BLaER1 (cell line): ENCODE data around the gene GRIP2.

ENCODE experiments used
- H3K27ac ChIP-seq: shearing (Covaris generic); formaldehyde crosslinking; 2 replicates; pipeline ENCODE4 v1.8.1; 2022
- H3K27me3 ChIP-seq: shearing (Covaris generic); formaldehyde crosslinking; 2 replicates; pipeline ENCODE4 v1.8.1; 2022
- H3K36me3 ChIP-seq: shearing (Covaris generic); formaldehyde crosslinking; 2 replicates; pipeline ENCODE4 v1.8.1; 2022
- H3K4me1 ChIP-seq: shearing (Covaris generic); formaldehyde crosslinking; 2 replicates; pipeline ENCODE4 v1.8.1; 2022
- H3K4me2 ChIP-seq: shearing (Covaris generic); formaldehyde crosslinking; 2 replicates; pipeline ENCODE4 v1.8.1; 2022
- H3K4me3 ChIP-seq: shearing (Covaris generic); formaldehyde crosslinking; 2 replicates; pipeline ENCODE4 v1.8.1; 2022
- H3K9ac ChIP-seq: shearing (Covaris generic); formaldehyde crosslinking; 2 replicates; pipeline ENCODE4 v1.8.1; 2022
- H3K9me3 ChIP-seq: shearing (Covaris generic); formaldehyde crosslinking; 2 replicates; pipeline ENCODE4 v1.8.1; 2022
- H4K20me1 ChIP-seq: shearing (Covaris generic); formaldehyde crosslinking; 2 replicates; pipeline ENCODE4 v1.8.1; 2022
- Cebpa-rat ChIP-seq: shearing (Covaris generic); IDR thresholded peaks from 2 replicates; pipeline ENCODE4 v1.8.1; 2022

Gene GRIP2

DNA sequence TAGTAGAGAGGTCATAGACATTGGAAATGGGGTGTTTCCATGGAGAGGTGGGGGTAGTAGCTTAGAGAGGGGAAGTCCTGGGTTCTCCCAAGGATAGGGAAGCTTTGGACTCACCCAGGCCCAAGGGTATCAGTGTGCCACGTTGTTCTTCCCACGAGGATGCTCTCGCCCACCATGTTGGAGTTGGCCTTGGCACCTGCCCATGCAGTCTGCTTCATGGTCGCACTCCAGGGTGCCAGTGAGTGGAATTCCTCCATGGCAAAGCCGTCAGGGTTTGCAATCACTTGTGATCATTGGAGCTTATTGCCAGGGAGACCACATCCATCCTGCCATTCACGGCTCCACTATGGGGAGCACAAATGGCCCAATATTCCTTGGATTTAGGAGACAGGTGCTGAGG is 60.6 kb downstream of the GRIP2 start:
- no peak for TF ChIP-seq Cebpa-rat
- Histone ChIP-seq H3K9ac (no peak overlapping the region), H3K36me3 (peaks cover 98% of the 10 kb centered on the region), H3K27me3 (no peaks in the 10 kb centered on the region), H3K9me3 (no peaks in the 10 kb centered on the region), H3K27ac (no peak overlapping the region), H4K20me1 (peaks cover 33% of the 10 kb centered on the region), H3K4me2 (no peak overlapping the region), H3K4me1 (no peaks in the 10 kb centered on the region), H3K4me3 (no peak overlapping the region)

DNA sequence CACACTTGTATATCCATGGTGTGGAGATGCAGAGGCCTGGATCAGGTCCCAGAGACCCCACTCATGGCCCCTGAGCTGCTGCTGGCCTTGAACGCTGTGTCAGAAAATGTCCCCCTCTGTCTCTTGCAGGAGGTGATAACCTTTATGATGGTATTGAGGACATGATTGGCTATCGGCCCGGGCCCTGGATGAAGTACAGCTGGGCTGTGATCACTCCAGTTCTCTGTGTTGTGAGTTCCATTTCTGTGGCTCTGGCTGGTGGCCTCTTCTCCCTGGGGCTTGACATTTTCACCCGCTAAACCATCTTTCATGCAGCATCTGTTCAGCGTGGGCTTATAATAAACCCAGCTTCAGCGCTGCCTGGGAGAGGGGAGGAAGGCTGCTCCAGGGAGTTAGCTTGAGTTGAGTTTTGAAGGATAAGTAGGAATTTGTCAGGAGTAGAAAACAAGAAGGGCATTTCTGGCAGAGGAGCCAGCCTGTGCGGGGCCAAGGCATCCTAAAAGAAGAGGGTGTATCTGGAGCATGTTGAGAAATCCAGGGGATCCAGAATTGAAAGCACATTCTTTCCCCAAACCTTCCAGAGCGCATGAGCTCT is 61.1 kb downstream of the GRIP2 start:
- no peak overlapping the region for H3K27ac ChIP-seq
- H3K27me3 ChIP-seq: no peaks in the 10 kb centered on the region
- no peak overlapping the region for H3K9ac ChIP-seq
- H3K4me2 ChIP-seq: no peak overlapping the region
- no peaks in the 10 kb centered on the region for H3K4me1 ChIP-seq
- H3K9me3 ChIP-seq: no peaks in the 10 kb centered on the region
- H4K20me1 ChIP-seq: peaks cover 37% of the 10 kb centered on the region
- peaks cover 98% of the 10 kb centered on the region for H3K36me3 ChIP-seq
- no peak for TF ChIP-seq Cebpa-rat
- no peak overlapping the region for H3K4me3 ChIP-seq

DNA sequence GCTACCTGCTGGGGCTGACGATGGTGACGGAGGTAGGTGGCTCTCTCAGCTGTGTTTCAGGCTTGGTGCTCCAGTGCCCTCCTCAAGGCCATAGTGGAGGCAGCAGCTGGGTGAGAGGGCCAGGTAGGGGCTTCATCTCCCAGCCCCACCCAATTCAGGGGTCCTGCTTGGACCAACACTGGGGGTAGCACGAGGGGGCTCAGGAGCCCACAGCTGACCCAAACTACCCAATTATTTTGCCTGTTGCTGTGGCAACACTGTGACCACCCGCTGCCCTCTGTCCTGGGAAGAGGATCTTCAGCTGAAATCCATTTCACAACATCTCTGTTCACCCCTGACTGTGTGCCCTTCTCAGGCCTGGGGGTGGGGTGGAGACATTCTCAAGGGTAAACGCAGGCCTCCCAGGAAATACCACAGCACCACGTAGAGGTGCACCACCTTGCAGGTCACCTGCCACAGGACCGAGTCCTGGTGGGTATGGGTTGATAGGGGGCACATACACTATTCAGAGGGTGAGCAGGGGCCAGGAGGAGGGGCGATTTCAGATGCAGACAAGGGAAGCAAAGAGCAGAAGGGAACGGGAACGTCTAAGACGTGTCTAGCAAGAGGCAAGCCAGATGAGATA is 62.7 kb downstream of the GRIP2 start:
- Histone ChIP-seq H3K9ac (no peak overlapping the region), H3K36me3 (peaks cover 97% of the 10 kb centered on the region), H3K4me2 (no peak overlapping the region), H3K9me3 (no peaks in the 10 kb centered on the region), H3K4me3 (no peak overlapping the region), H3K27ac (no peak overlapping the region), H3K27me3 (no peaks in the 10 kb centered on the region), H4K20me1 (peaks cover 54% of the 10 kb centered on the region), H3K4me1 (peaks cover 4% of the 10 kb centered on the region)
- TF ChIP-seq Cebpa-rat: no peak

DNA sequence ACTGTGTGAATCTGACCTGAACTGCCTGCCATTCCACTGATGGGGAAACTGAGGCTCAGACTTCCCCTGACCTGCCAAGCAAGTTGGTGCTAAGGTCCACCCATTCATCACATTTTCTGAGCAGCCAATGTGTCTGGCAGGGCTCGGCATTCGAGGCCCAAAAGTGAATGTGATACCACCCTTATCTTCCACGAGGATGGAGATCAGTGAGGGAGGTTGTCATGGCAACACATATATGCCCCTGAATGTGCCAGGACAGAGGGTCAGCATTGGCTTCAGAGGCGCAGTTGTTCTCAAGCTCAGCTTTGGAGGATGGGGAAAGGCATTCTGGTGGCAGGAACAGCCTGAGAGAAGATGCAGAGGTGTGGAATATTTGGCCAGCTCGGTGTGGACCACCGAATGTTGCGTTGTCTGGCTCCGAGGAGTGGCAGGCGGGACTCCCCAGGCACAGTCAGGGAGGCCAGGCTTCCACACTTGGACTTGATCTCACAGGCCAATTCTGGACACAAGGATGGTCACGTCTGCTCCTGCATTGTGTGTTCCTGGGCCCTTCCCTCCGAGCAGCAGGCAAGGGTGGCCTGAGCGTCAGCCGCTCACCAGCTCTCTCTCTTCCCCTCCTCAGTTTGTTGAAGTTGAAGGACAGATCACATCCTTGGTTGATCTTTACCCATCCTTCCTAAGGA is 63.4 kb downstream of the GRIP2 start:
- no peak overlapping the region for H3K27ac ChIP-seq
- H4K20me1 ChIP-seq: peaks cover 55% of the 10 kb centered on the region
- no peaks in the 10 kb centered on the region for H3K27me3 ChIP-seq
- H3K4me3 ChIP-seq: no peak overlapping the region
- no peak overlapping the region for H3K4me2 ChIP-seq
- H3K36me3 ChIP-seq: peaks cover 97% of the 10 kb centered on the region
- peaks cover 11% of the 10 kb centered on the region for H3K4me1 ChIP-seq
- no peaks in the 10 kb centered on the region for H3K9me3 ChIP-seq
- TF ChIP-seq Cebpa-rat: no peak
- no peak overlapping the region for H3K9ac ChIP-seq

DNA sequence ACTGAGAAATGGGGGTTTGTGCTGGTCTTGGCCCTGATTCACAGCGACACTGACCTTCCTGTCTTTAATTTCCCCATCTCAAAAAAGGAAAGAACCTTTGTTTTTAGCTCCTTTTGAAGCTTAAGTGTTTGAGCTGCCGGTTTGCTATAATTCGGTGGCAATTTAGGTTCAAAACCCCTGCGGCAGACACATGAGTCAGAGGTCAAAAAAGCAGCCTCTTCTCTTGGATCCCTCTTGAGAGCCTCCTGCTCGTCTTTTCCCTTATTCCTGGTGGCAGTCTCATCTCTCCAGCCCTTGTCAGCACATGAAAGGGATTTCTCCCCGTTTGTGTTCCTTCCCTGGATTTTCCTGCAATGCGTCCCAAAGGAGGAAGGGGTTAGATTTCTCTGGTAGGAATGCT is 64.5 kb downstream of the GRIP2 start:
- Histone ChIP-seq H3K4me3 (no peak overlapping the region), H3K27me3 (no peaks in the 10 kb centered on the region), H3K36me3 (peaks cover 95% of the 10 kb centered on the region)

DNA sequence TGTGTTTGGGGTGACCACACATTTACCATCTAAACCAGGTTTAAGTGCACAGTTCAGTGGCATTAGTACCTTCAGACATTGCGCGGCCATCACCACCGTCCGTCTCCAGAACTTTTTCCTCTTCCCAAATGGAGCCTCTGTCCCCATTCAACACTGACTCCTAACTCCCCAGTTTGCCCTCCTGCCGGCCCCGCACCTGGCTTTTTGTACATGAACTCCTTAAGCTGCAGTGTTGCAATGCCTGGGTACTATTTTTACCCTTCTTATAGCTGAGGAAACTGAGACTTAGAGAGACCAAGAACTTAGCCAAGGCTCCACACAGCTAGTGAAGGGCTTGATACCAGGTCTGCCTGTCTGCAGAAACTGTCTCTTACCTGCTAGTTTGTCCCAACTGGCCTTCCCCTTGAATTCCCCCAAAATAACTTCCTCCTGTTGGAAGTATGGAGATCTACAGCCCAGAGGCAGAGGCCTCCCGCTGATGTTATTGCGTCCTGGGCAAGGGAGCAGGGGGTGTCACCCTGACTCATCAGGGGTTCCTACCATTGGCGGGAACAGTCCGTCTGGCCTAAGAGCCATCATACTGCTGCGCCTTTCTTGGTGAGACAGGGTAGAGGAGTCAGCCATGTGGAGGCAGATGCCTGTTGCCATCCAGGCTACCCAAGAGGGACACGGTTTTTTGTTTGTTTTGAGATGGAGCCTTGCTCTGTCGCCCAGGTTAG is 65.6 kb downstream of the GRIP2 start:
- peaks cover 17% of the 10 kb centered on the region for H3K4me1 ChIP-seq
- no peak overlapping the region for H3K4me3 ChIP-seq
- no peak for TF ChIP-seq Cebpa-rat
- H3K9me3 ChIP-seq: no peaks in the 10 kb centered on the region
- H3K27me3 ChIP-seq: no peaks in the 10 kb centered on the region
- H3K9ac ChIP-seq: no peak overlapping the region
- peaks cover 72% of the 10 kb centered on the region for H4K20me1 ChIP-seq
- H3K4me2 ChIP-seq: no peak overlapping the region
- H3K27ac ChIP-seq: no peak overlapping the region
- peaks cover 95% of the 10 kb centered on the region for H3K36me3 ChIP-seq

More for the DNA sequence above, 64.5 kb downstream of the GRIP2 start:
- H3K9me3 ChIP-seq: no peaks in the 10 kb centered on the region
- TF ChIP-seq Cebpa-rat: no peak
- no peak overlapping the region for H3K27ac ChIP-seq
- peaks cover 17% of the 10 kb centered on the region for H3K4me1 ChIP-seq
- no peak overlapping the region for H3K4me2 ChIP-seq
- H4K20me1 ChIP-seq: peaks cover 66% of the 10 kb centered on the region
- H3K9ac ChIP-seq: no peak overlapping the region

DNA sequence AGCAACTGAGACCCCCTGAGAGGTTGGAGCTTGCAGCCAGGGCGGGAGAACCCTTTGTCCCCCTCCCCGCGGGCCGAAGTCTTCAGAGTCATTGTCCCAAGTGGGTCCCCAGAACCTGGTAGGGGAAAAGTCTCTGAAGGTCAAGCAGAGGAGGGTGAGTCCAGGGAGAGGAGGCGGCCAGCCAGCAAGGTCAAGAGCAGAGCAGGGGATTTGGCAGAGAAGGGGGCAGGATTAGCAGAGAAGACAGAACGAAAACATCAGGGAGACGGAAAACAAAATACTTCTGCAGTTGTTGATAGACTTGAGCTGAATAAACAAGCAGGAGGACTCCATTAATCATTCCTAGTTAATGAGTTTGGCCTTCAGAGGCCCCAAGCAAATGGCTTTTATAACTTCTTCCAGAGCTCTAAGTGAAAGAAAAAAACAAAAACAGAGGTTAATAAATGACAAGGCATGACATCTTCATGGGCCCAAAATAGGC is 66.7 kb downstream of the GRIP2 start:
- Histone ChIP-seq H3K9me3 (no peaks in the 10 kb centered on the region), H3K36me3 (peaks cover 95% of the 10 kb centered on the region), H3K27me3 (no peaks in the 10 kb centered on the region), H4K20me1 (peaks cover 79% of the 10 kb centered on the region), H3K27ac (no peak overlapping the region), H3K9ac (no peak overlapping the region), H3K4me3 (no peak overlapping the region), H3K4me2 (no peak overlapping the region), H3K4me1 (peaks cover 17% of the 10 kb centered on the region)
- TF ChIP-seq Cebpa-rat: no peak

DNA sequence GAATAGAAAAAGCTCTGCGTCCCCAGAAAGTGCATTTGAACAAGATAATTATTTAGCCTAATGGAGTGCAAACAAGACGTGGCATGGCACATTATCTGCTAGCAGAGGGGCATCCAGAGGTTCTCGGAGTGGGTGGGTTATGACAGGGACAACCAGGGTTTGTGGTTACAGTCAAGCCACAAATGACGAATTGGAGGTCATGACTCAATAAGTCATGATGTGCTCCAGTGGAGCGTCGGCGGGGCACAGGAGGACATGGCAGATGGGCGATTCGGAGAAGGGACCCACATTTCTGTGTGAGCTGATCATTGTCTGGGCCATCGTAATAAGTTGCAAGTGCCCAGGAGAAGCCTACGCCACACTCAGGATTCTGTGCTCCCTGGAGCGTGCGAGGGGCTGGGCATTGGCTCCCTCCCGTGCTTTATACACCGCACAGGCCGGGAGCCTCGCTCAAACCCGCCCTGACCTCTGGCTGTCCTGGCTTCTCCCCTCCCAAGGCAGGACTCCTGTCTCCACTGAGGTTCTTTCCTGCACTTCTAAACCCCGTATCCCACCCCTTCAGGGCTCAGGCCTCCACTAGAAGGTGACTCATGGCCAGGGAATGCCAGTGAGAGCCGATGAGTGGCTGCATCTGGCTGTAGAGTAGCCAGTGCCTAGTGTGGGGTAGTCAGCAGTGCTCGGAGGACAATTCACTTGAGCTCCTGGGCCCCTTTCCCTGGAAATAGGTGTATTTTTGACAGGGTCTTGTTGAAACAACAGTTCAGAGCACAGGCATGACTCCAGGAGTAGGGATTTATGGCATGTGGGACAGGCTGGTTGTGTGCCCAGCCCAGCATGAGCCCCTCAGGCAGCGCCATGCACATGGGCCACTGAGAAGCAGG is 67.4 kb downstream of the GRIP2 start:
- H4K20me1 ChIP-seq: peaks cover 85% of the 10 kb centered on the region
- H3K27ac ChIP-seq: no peak overlapping the region
- TF ChIP-seq Cebpa-rat: no peak
- H3K9me3 ChIP-seq: no peaks in the 10 kb centered on the region
- H3K4me1 ChIP-seq: peaks cover 17% of the 10 kb centered on the region
- H3K27me3 ChIP-seq: no peaks in the 10 kb centered on the region
- no peak overlapping the region for H3K4me3 ChIP-seq
- H3K9ac ChIP-seq: no peak overlapping the region
- peaks cover 91% of the 10 kb centered on the region for H3K36me3 ChIP-seq
- H3K4me2 ChIP-seq: peak overlapping the region; percentile 69

DNA sequence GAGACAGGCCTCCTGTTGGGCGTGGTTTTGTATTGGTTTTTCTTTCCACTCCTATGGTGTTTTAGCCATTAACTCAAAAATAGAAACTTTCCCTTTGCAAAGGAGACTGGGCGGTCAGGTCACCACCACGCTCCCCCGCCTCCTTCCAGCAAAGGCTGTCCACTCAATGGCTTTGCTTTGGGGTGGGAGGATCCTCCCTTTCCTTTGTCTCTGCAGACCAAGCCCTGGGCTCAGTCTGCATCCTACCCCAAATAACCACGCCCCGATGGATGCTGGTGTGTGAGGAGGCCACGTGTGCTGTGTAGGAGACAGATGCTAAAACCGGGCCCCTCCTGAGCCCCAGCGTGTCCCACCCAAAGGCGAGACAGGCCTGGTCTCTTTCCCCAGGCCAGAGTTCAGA is 68.5 kb downstream of the GRIP2 start:
- TF ChIP-seq Cebpa-rat: no peak
- Histone ChIP-seq H4K20me1 (peaks cover 95% of the 10 kb centered on the region), H3K9me3 (no peaks in the 10 kb centered on the region), H3K36me3 (peaks cover 91% of the 10 kb centered on the region), H3K9ac (0 out of 2 replicates have a peak overlapping the region, but pooled peaks have one; percentile 19), H3K27ac (no peak overlapping the region), H3K27me3 (no peaks in the 10 kb centered on the region), H3K4me1 (peaks cover 17% of the 10 kb centered on the region), H3K4me3 (no peak overlapping the region), H3K4me2 (peak overlapping the region; percentile 69)
